GM21723 (cell line): ENCODE measurements around the gene CNTN3.

Source experiments
- ATAC-seq: cut with Tn5 transposase; IDR thresholded peaks from one replicate; pipeline ENCODE4 v1.9.1; 2021; ENCODE audit warnings: mild to moderate bottlenecking, moderate library complexity; ENCODE audit not compliant: unreplicated experiment

CNTN3 gene

DNA sequence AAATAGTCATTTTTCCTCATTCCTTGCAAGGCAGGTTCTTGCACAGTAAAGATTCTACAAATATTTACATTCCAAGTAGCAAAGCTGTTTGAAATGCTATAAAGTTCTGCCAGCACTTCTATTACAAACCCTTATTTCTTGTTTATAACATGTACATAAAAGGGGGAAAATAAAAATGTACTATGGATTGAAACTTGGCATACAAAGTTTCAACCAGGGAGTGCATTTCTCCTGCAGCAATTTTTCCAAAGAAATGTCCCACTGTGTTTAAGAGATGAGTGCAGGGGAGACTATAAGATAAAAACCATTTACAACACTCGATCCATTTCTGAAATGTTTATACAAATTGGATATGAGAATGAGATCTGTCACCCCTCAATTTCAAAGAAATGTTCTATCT lies 3.3 kb downstream of the CNTN3 start:
- no peak for ATAC-seq

DNA sequence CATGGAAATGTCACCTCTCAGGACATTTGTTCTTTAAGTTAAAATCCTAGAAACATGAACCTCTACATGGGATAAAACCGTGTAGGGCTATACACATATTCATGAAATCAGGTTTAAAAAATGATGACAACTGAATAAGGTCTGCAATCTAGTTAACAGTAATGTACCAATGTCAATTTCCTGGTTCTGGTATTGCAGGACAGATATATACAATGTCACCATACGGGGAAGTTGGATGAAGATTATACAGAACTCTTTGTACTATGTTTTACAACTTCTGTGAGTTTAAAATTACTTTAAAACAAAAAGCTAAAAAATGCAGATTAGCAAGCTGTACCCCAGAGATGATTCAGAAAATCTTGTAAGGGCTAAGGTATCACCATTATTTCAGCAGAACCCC lies 6.7 kb downstream of the CNTN3 start:
- ATAC-seq = no peak

DNA sequence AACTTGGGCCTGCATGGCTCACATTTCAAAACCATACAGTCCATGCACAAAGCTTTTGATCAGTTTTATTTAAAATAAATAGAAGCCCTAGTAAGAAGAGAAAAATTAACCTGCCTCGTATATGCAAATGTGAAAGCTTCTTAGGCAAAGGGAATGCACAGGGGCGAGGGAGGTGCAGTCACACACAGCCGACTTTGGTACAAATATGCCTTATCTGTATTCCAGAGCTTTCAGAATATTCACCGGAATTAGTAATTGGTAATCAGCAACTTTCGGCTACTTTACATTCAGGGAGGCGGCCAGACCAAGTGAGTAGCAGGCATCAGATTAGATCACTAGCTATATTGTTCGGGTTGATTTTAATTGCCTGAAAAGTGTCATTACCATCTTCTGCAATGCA lies 7.5 kb downstream of the CNTN3 start:
- no peak for ATAC-seq

DNA sequence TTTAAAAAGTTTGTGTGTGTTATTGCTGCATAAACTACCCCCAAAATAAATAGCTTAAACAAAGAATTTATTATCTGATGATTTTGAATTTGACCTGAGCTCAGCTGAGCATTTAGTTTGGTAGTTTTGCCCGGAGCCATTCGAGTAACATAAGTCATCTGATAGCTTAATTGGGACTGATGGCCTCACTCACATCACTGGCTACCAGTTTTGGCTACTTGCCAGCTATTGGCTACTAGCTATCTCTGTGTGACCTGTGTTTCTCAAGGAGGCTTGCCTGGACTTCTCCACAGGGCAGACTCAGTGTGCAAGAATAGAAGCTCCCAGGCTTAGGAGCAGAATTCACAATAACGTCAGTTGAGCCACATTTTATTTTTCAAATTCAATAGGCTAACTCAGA lies 9.0 kb downstream of the CNTN3 start:
- no peak for ATAC-seq

DNA sequence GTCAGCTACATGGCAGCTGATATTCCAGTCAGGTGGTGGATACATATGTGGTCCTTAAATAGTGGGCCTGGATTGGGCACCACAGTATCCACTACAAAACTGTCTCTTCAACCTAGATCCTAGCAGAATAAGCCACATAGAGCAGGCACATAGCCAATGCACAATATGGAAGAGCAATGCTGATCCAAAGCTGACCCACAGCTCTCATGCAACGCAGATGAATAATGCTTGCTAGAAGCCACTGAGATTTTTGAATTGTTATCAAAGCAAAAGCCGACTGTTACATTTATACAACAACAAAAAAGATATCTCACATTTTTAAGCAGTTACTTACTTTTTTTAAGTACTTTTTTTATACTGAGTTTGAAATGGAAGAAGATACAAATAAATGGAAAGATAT lies 11.2 kb downstream of the CNTN3 start:
- ATAC-seq = no peak

DNA sequence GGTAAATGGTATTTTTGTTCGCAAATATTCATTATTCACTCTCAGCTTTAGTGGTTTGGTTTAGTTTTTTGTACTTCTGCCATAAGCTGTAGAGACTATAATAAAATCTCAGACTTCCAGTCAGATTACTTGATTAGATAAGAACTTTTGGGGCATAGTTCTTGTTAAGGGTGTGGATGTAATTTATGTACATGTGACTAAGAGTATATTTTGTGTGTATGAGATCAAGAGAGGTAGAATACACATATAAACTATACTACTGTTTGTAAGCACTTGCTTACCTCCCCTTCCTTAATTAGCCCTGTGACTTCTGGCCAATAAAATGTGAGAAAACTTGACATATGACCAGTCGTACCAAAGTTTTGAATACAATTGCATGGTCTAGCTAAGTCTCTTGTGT lies 12.0 kb downstream of the CNTN3 start:
- ATAC-seq = no peak

DNA sequence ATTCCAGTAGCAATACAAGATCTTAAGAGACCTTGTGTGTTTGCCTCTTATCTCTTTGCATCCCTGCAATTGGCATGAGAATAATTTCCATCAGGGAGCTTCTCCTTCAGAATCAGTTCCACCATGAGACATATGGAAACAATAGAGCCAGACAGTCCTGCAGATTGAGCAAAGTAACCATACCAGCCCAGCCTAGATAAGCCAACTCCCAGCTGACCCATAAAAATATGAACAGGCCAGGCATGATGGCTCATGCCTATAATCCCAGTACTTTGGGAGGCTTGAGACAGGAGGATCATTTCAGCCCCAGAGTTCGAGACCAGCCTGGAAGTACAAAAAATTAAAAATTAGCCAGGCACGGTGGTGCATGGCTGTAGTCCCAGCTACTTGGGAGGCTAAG lies 12.7 kb downstream of the CNTN3 start:
- ATAC-seq = no peak

DNA sequence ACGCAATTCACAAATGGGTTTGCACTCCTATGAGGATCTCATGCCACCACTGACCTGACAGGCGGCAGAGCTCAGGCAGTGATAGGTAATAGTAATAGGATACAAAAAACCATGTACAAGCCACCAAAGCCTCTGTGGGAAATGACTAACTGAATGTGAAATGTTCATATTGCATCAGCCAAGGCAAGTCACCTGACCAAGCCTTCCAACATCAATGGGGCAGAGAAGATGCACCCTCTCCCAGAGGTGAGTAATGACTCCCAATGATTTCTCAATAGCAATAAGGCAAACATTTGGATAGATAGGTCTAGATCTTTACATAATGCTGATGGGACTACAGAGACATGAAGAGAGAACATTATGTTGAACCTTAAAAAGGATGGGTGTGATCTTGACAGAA lies 14.9 kb downstream of the CNTN3 start:
- no peak for ATAC-seq

DNA sequence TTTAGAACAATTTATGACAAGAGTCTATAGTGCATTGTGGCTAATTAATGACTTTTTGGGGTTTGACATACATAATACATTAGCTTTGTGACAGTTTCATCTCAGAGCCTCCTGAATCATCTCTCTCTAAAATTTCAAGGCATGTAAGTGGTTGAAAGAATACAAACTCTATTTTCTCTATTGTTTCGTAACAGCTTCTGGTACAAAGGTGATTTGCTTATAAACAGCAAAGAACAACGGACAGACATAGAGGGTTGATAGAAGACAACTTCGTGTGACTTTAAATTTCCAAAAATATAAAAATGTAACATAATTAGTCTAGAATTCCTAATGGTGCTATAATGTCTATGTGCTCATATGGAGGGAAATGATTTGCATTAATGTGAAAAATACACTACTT lies 21.3 kb downstream of the CNTN3 start:
- no peak for ATAC-seq

DNA sequence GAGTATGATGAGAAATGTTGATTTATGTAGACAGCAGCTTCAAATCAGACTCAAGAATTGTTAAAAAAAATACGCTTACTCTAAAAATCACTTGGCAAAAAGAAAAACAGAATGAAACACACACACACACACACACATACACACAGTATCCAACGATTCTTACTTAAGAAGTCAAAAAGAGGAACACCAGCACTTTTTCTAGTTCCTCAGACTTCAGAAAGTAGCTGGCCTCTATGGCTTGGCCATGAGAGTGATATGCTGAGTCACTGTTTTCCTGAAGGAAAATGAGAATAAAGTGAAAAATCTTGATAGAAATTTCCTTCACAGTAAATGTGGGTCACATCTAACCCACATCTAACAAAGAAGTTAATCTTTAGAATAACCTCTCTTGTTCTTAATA lies 22.1 kb downstream of the CNTN3 start:
- no peak for ATAC-seq

DNA sequence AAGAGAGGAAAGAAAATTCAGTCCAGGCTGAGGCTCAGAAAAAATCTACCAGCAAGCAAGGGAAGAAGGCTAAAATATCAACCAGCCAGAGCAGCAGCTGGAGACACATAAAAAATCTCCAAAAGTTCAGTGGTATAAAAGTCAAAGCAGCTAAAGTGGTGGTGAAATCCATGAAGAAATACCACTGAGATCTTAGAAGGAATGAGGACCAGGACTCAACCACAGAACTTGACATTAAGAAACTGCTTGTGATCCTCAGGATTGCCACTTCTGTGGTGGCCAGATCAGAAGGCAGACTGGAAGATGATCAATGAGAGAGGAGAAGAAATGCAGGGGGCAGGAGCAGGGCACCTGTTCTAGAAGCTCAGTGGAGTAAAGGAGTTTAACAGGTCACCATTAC lies 22.5 kb downstream of the CNTN3 start:
- ATAC-seq = no peak

DNA sequence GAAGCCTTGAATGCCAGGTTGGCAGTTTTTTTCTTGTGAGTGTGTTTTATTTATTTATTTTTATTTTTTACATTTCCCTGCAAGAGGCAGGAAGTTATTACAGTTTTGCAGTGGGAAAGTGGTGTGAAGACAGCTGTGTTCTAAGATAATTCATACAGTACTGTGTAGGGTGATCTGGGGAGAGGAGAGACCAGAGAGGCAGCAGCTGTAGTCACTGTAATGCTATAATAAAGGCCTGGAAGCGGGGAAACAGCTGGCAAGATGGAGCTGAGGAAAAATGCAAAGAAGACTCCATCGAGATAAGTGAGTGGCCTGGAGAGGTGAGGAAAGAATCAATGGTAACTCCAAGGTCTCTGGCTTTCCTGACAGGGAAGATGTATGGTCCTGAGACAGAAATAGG lies 23.1 kb downstream of the CNTN3 start:
- no peak for ATAC-seq

DNA sequence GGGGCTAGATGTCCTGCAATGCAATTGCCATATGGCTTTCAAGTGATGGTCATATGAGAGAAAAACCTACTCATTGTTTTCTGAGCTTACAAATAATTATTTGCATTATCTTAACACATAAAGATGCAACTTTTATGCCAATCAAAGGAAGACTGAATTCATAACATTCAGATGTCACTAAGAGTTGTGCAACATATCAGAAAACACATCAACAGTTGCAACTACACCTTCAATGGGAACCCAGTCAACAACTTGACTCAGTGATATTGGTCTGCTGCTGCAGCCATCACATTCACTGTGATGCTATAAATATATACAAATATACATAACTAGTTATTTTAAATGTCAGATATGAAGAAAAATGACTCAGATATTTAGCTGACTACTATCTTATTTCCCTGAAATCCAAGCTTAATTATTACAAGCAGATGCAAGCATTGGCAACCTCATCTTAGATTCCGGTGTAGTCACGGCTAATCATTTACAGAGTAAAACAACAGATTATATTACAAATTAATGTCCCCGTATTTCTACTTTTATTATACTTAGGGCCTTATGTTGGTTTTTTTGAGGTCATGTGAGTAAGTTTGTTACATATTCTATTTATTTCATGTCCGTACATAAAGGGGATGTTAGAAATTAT lies 23.7 kb downstream of the CNTN3 start:
- ATAC-seq = no peak

DNA sequence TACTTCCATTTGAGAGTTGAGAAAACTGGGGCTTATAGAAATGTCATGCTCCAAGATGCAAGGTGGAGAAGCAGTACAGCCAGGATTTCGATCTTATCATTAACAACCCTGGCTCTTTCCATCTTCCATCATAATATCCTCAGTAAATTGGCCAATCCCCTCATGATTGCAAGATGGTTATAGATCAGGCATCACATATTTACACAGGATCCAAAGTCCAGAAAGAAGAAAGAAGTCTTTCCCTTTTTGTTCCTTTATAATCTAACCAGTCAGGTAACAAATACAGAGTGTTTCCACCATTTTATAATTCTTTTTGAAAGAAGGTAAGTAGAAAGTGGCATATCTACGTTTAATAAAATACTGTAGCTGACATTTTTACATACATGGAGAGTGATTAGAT lies 29.7 kb downstream of the CNTN3 start:
- ATAC-seq = no peak

DNA sequence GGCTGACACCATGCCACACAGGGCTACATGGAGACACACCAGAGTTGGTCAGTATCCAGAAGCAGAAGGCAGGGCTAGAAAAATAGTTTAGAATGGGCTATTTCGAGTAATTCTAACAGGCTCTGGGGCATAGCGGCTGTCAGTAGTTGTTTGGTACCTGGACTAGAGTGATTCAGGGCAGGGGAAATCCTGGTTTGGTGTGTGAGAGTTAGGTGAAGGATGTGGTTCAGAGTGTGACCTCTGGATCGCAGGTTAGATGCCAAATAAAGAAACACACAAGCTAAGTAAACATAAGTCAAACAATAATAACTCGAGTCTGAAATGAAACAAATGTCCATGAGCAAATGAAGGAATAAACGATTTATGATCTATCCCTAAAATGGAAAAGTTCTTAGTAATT lies 31.5 kb downstream of the CNTN3 start:
- no peak for ATAC-seq

DNA sequence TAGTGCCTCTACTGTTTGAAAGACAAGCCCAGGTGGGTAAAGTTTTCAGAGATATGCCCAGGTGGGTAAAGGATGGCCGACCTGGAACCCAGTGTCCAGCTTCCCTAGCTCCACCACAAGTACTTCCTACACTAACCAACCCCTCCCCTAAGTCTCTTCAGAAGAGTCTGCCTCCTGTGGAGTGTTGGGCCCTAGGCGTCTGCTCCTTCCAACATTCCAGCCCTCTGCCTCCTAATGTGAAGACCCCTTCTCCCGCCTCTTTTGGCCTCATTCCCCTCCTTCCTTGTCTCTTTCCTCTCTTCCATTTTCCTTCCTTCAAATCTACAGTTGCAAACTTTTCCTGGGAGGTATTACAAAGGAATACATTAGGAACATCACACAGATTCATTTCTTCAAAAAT lies 38.6 kb downstream of the CNTN3 start:
- no peak for ATAC-seq

DNA sequence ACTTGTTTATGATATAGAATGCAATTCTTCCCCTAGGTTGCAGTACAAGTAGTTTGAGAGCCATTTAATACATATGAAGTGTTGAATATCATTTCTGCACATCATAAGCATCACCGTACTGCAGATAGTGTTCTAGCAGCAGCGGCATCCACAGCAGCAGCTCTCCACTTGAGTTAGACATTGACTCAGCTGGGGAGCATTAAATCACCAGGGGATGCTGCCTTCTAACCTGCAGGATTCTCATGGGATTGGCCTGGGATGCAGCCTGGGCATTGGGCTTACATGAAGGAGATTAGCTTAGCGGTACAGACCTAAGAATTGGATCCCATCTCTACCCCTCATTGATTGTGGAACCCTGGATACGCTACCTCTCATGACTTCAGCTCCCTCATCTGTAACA lies 43.3 kb downstream of the CNTN3 start:
- no peak for ATAC-seq
